Endometrium (tissue), 2 donors: ENCODE results near the gene MBOAT2.

ENCODE experiments used
- FAIRE-seq: peaks from 2 replicates; lab custom pipeline; 2012; peaks lifted over from hg19 to GRCh38; lab: Jason Lieb, UNC
- donor health status: control.
- donor health status: control.

Gene MBOAT2

DNA sequence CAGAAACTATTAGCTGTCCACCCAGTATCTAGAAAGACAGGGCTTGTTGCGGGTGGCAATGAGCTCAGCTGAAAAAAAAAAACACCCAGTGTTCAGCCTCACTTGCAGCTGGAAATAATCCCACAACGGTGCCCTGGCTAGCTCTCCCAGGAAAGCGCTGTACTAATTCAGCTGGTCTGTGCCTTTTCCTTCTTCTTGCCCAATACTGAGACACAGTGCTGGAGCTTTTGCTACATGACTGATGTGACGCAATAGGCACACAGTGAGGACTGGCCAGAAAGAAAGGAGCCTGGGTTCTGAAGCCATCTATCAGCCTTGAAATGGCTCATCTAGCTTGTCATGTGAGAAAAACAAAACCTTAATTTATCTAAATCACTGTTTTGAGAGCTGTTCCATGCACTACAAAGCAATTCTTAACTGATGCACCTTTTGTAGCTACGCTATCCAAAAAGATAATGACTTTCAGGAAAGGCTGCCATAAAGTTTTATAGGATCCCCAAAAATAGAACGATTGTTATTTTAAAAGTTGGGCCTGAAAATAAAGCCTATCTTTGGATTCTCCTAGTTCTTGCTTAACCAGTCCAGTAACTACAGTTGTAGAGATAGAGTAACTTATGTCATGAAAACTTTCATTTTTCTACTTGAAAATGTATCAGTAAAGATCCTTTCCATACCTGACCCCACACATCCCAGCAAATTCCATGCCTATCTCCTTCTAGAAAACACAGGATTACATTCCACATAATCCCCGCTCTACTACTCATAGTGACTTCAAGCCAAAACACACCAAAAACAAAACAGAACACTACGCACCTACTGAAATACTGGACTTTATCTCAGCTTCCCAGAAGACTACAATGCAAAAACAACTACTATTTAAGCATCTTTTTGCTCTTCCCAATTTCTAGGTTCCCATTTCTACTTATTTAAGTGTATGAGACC is 181.9 kb downstream of the MBOAT2 start:
- no peak for FAIRE-seq

DNA sequence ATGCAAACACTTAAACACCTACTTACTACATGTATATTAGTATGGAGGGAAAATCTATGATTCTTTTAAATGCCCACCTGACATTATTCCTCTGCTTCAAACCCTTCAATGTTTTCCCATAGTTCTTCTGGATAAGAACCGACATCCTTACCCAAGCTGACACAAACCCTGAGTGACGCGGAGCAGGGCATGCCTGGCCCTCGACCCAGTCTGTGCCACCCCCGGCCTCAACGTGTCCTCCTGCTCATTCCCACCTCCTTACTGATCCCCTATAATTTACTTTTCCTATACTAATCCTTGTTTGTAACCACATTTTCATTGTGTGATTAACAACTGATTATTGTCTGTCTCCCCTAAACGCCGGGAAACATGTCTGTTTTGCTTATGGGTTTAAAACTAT is 183.5 kb downstream of the MBOAT2 start:
- FAIRE-seq: no peak

DNA sequence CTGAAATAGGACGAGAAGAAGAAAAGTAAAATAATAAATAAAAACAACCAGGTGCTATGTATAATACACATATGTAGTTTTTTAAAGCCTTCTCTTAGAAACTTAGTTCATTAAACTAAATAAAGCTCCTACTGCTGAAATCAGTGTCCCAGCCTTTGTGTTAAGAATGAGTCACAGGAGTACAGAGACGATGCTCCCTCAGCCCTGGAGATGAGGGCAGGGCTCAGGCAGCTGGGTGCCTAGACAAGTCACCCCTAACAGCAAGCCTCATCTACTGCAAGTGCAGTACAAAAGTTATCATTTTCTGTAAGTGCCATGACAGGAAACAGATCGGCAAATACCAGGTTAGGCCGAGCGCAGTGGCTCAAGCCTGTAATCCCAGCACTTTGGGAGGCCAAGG is 184.3 kb downstream of the MBOAT2 start:
- no peak for FAIRE-seq

DNA sequence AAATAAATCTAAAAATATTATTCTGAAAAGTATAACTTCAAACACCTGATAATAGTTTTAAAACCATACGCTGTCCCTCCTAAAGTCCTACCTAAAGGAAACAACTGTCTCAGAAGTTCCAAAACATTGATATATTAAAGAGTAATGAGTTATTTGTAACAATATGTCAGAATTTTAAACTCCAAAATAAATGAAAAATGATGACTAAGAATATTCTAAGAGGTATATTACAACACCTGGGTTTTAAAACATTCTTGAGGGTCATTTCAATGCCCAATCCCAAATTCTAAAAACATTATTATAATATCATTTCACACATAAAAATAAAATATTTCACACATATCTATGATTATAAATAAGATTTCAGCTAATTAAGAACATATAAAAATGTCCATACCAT is 186.3 kb downstream of the MBOAT2 start:
- FAIRE-seq: no peak

DNA sequence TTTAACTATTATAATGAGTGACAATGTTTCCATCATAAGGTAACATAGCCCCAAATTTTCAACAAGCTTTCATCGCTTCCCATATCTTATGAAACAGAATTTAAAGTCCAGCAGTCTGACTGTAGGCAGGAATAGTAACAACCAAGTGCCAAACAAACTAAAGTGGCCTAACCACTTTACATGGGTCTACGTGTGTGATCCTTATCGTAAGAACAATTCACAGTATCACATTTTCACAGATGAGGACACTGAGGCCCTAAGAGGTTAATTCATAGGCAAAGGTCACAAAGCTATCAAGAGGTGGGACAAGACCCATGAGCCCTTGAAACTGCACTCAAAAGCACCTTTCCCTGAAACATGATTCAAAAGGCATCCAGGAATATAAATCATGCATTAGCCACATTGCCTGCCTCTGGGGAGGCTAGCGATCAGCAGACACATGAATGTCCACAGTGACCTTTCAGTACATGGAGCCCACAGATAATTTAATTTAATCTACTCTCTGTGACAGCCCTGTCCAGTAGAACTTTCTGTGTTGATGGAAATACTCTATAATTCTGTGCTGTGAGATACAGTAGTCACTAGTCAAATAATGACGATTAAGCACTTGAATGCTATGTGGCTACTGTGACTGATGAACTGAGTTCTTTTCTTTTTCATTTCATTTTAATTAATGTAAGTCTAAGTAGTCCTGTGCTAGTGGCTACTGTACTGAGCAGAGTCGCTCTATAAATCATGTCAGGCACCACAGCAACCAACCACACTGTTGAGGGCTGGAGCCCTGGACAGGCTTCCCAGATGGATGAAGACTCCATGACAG is 196.4 kb downstream of the MBOAT2 start:
- FAIRE-seq: no peak

DNA sequence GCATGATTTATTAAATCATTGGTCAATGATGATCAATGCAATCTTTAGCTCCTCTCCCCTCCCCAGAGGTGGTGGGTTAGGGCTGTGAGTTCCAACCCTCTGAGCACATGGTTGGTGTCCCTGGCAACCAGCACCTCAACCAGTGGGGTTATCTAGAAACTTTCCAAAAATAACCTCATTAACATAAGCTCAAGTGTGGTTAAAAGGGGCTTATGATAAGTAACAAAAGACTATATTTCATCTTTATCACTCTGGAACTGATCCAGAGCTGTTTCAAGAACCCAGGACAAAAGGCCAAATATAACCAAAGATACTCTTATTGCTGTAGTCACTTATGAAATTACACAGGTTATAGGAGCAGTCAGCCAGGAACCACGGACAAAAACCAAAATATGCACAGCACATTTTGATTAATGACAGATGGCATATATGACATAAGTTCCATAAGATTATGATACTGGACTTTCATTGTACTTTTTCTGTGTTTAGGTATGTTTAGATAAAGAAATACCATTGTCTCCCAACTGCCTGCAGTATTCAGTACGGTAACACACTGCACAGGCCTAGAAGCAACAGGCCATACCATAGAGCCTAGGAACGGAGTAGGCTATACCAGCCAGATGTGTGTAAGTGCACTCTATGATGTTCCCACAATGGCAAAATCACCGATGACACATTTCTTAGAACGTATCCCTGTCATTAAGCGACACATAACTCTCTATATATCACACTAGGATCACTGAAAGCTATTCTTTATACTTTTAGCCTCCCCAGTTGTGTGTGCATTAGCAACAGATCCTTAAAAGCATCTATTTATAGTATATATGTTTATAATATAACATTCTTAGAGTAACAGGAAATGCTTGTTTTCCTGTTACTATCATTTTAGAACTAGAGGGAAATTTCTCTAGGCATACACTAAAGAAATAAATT is 197.9 kb downstream of the MBOAT2 start:
- FAIRE-seq: no peak

DNA sequence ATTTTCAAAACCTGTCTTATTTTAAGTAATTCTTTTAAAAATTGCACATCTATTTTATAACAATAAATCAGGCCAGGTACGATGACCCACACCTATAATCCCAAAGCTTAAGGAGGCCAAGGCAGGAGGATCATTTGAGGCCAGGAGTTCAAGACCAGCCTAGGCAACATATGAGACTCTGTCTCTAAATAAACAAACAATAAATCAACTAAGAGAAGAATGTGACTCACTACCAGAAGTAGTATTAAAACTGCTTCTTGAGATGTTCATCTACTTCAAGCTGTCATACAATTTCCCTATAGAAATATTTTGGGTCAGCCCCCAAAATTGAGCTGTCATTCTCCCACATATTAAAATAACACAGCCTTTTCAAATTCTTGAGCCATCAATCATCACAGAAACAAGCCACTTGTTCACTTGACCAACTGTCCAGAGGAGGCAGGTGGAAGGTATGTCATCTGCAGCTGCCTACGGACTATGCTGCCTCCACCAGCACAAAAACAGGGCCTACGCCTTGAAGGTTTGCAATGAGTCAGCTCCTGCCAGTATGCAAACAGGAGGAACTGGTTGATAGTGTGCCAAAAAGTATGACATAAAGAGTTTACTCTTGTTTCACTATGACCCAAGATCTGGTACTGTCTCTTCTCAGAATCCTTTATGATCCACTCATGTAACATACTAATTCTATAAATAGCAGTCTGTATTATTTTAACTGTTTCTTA is 199.7 kb downstream of the MBOAT2 start:
- no peak for FAIRE-seq

DNA sequence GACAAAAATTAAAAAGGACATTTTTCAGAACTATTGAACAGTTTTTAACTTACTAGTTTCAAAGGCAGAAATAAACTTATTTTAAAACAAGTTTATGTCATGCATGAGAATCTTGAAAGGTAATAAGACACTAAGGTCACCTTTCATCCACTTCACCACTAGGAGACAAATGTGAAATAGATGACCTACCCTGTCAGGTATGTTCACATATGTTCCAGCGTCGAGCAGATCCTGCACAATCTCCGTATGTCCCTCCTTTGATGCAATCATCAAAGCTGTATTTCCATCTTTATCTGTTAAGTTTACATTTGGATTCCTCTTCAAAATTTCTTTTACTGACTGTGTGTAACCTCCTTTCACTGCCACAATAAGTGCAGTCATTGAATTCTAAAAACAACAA is 200.7 kb downstream of the MBOAT2 start:
- no peak for FAIRE-seq
